HG02623 (cell line): ENCODE measurements around the gene LARGE2.
A peak's percentile ranks its signal among the peaks of the same experiment; 100 is the strongest.

Experiments used
- ATAC-seq: cut with Tn5 transposase; IDR thresholded peaks from one replicate; pipeline ENCODE4 v1.9.1; 2021; ENCODE audit warnings: moderate library complexity; ENCODE audit not compliant: unreplicated experiment

Gene LARGE2

DNA sequence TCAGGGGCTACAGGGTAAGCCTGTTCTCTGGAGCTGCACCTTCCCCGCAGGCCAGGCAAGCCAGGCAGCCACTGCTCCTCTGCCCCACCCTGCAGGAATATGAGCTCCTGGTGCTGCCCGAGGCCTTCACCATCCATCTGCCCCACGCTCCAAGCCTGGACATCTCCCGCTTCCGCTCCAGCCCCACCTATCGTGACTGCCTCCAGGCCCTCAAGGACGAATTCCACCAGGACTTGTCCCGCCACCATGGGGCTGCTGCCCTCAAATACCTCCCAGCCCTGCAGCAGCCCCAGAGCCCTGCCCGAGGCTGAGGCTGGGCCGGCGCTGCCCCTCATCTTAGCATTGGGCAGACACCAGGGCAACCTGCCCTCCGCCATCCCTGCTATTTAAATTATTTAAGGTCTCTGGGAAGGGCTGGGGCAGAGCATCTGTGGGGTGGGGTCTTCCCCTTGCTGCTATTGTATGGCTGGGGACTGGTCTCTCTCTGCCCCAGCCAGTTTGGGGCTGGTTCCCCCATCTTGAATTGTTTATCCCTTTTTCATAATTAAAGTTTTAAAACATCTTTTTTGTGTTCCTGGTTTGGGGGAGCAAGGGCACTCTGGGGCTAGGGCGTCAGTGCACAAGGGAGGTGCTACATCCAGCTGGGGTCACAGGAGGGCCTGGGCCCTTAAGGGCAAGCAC lies 6.2 kb downstream of the LARGE2 start:
- no peak for ATAC-seq

DNA sequence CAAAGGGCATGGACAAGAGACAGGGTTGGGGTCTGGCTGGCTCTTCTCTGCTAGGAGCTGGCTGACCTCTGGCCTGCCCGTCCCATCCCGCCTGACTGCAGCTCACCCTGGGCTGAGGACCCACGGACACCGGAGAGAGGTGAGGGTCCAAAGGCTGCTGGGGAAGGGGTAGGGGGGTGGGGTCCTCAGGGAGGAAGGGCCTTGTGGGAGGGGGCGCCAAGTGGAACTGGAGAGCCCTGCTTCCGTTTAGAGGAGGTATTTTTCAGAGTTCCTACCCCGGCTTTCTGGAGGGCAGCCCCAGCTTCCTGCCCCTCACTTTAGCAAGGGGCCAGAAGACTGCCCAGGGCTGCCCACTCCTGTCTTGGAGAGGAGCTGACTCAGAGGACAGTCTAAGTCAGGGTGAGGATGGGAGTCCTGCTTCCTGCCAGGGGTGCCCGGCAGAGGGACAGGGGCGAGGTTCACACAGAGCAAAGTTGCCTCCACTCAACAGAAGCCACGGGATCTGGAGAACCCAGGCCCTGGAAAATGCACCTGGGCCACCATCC lies 7.1 kb downstream of the LARGE2 start:
- no peak for ATAC-seq

DNA sequence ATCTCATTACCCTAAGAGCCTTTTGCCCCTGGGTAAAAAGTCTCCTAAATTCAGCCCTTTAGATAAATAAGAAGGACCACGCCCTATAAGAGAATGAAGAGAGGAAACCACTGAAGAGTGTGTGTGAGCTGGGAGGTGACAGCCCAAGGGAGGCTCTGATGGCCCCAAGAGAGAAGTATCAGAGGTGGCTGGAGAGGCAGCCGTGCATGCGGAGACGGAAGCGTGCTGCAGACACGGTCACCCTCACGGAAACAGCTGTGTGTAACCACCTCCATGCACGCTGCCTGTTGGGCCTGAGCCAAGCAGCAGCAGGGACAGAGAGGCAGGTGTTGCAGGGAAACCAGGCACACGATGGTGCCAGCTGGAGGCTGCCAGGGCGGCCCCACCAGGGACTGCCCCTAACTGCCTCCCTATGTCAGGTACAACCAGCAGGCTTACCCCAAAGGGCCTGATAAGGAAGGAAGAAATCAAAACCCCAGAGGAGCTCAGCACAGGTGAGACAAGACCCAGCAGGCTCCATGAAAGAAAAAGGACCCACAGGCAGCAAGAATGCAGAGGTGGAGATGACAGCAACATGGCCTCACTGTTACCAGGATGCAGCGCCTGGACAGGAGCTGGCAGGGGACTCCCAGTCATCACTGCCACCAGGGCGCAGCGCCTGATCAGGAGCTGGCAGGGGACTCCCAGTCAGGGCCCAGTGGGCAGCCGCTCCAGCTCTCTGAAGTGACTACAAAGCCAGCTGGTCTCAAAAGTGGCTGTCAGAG lies 7.8 kb downstream of the LARGE2 start:
- ATAC-seq = peak; percentile 90

DNA sequence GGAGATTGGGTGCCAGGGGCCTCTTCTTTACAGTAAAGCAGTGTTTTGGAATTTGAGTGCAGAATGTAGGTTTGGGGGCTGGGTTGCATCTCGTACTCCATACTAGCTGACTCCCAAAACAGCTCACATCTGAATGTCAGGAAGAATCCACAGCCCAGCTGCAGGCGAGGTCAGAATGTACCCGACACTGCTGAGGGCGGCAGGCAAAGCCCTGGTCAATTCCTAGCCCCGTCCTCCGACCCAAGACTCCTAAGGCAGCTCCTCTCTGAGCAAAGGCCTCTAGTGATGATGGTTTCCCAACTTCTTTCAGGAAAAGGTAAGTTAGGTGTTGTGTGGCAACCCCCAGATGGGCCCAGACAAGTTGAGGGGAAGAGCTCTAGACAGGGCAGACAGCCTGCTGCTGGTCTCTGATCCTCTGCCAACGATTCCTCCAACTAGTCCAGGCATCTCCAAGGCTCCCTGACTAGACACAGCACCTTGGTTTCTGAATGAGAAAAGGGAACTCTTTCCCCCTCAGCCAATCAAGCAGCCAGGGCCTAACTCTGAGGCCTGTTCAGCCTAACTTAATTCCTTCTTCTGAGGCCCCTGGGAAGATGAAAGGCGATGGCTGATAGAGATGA lies 8.6 kb downstream of the LARGE2 start:
- no peak for ATAC-seq

DNA sequence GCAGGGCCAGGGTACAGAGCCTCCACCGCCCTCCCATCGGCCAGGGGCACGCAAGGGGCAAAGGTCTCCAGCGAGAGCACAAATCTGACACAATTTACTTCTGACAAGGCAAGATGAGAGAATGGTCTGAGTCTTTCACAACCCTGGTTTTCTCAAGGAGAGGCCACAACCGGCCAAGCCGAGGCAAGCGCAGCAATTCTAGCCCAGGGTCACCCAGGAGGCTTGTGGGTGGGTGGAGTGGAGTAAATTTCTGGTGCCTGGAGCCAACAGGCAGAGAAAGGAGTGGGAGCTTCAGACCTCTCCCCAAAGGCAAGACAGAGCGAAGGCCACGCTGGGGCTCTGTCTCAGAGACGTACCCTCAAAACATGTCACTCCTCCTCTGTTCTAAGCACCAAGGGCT lies 9.3 kb downstream of the LARGE2 start:
- ATAC-seq = no peak

DNA sequence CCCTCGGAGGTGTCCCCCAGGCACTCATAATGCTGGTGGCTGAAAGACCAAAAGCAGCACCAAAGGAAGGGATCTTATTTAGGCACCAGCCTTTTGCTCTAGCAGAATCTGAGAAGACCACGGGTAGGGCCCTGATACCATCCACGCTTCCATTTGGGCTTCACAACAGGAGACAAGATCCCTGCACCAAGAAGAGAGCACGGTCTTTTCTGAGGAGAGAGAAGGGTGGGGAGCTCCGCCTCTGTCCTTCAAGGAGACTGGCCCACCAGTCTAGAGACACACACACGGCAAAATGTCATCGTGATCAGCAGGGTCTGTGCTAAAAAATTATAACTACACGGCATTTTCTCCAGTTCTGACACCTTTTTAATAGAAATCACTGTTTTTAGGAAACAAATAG lies 9.8 kb downstream of the LARGE2 start:
- ATAC-seq = no peak

DNA sequence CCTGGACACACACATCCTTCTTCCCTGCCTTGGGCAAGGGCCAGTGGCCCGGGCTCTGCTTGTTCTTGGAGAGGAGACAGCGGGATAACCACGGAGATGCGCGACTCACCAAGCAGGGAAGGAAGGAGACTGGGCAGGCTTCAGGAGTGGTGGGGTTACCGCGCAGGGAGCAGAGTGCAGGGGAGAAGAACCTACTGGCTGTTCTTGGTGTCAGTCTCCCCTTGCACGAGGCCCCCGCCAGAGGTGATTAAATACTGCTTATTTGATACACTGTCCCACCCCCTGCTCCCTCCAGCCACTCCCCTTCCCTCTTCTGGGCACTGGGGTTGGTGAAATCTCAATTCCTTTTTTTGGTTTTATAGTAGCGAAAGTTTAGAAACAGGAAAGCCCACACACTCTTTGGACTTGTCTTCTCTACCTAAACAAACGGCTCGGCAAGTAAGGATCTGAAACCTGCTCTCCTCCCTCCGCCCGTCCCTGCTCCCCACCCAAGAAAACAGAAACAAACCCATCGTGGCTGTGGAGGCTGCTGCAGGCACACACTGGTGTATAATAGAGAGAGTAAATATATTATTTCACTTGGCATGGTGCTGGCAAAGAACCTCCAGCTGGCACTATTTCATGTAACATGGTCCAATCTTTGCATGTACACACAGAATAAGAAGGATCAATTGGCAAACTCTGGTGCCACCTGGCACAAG lies 10.8 kb downstream of the LARGE2 start:
- no peak for ATAC-seq

DNA sequence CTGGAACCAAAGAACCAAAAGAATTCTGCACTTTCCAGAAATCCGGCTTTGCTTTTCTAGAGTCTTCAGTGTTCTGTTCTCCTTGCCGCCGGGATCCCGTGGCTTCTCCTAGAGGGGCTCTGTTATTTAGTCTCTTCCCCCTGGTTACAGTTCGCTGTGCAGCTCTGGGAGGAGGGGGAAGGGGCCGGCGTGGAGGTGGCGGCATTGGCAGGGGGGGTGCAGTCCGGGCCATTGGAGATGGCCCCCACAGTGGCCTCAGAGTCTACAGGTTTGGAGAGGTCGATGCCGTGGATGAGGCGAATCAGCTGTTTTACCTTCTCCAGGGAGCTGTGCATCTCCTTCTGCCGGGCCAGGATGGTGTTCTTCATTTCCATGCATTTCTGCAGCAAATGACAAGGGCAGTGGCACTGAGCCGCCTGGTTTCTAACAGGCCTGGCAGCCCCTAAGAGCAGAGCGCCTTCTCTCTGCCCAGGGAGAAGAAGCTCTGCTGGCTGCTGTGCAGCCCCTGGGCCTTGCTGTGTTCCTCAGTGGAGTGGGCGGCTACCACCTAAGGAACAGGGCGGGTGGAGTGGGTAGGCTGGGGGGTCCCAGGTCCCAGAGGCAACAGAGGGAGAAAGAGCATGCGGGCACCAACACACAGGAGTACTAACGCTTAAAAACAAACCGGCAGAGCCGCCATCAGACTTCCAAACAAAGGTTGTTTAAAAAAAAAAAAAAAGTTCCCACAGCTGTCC lies 11.6 kb downstream of the LARGE2 start:
- ATAC-seq = no peak

DNA sequence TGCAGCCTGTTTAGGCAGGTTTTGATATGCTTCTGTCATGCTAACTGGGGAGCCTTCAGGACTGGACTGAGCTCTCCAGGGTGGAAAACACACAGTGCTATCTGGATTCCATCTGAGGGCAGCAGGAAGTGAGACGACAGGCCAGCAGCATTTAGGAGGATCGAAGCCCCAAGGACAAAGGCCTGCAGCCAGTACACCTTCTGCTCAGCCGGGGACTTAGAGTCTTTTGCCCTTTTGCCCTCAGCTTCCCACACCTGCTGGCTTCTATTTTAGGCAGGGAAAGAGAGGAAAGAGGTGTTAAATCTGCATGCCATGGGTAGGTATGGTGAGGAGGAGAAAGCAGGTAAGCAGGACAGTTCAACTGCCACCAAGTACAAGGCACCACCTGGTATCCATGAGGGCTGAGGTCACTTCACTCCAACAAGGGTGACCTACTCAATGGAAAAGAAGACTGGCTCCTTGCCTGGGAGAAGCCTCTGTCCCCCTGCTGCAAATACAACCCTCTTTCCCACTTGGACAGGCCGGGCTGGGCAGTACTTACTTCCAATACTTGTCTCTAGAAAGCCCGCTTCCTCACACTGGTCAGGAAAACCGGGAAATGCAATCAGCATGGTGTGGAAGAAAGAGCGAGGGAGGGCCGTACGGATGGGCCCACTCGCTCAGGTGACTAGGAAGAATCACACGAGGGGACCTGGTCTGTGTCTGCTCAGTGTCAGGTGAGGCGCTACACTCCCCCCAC lies 12.3 kb downstream of the LARGE2 start:
- no peak for ATAC-seq

DNA sequence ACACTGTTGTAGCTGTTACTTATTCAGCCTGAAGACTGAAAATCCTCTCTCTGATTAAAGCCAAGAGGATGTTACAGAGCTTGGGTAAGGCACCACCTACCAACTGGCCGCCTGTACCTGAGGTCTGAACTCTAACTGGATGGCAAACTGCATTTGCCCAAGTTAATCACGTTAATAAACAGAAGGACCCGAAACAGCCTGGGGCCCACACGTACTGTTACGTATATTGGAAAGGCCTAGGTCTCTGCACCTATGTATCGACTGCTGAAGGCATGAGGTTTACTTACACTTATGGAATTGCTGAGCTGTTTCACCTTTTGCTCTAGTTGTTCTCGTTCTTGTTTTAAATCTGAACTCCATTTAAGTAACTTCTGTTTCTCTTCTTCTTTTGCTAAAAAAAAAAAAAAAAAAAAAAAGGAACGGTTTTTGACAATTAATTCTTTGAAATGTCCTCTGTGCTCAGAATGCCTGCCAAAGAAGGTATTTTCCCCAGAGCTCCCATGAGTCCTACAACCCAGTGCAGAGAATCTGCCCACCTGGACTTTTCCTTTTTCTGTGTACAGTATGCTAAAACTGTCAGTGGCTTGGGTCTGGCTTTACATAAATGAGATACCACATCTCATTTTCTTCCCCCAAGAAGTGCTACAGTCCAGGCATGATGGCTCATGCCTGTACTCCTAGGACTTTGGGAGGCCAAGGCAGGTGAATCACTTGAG lies 13.1 kb downstream of the LARGE2 start:
- ATAC-seq = no peak

DNA sequence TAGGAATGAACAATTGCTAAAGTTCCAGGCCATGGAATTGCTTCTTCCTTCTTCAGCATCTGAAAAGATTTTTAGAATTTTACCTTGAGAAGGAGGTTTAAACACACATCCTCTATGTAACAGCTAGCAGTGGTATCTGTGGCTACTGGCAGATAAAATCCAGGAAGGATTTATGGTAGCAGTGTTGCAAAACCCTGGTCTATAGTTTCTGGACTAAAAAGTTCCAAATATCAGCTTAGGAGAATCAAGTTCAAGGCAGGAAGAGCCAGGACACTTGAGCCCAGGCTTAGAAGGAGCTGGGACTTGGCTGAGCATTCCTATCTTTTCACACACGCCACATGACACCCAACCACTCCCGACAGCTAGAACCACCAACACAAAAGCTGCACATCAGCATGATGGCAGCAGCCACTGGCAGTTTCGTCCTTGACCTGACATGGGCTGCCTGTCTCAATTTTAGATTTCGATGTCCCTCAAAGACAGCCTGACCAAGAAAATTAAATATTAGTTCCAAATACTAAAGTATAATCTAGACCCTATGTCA lies 14.1 kb downstream of the LARGE2 start:
- no peak for ATAC-seq

DNA sequence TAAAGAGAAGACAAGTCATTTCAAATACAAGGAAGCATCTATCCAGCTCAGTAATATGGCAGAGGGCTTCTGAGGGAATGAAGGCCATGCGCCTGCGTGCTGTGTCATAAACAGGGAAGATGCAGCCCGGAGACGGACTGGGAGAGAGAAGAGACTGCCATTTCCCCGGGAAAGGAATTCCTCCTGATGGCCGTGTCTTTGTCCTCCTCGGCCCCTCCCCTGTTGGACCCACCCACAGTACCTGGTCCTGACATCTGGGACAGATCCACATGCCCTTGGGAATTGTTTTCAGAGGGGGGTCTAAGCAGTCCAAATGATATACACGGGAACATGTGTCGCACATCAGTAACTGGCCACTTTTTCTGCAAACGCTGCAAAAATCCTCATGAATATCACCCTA lies 15.5 kb downstream of the LARGE2 start:
- ATAC-seq = no peak

DNA sequence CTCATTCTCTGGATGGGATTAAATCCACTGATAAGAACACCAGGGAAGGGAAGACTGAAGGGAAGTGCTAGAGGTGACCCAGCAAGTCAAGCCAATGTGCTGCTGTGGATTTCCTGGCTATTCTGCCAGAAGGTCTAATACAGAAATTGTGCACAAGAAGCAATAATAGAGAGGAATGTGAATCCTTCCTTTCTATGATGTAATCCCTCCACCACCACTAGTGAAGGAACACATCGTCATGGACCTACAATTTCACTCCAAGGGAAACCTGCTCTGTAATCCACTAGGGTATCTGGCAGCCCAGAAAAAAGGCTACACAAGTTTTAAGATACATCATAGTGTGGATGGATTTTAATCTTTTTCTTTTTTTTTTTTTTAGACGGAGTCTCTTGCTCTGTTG lies 17.4 kb downstream of the LARGE2 start:
- no peak for ATAC-seq

DNA sequence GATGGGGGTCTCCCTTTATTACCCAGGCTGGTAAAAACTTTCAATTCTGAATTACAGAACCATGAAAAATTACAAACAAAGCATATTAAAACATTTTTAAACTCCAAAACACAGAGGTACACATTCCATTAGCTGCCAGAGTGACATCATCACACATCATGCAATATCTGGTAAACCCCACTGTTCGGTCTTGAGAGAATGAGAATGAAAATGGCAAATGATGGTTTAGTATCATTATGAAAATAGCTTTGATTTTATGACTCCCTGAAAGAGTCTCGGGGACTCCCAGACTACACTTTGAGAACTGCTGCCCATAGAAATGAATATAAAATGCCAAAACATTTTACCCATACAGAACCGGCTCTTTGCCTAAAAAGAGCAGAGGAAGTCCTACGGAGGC lies 18.8 kb downstream of the LARGE2 start:
- no peak for ATAC-seq

DNA sequence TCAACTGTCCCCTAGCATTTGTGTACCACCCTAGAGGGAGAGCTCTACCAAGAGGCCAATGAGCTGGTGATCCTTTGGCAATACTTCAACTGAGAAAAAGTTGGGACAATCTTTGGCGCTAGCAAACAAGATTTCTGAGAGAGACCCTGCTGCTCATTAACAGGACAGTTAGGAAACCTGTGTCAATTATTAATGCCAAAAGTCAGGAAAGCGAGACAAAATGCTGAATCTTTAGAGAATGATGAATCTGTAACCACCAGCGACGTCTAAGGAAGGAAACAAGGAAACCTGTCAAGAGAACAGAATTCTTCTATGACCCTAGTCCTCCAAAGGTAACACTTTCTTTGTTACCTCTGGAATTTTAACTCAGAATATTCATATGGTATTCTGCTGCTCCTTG lies 19.9 kb downstream of the LARGE2 start:
- ATAC-seq = no peak

DNA sequence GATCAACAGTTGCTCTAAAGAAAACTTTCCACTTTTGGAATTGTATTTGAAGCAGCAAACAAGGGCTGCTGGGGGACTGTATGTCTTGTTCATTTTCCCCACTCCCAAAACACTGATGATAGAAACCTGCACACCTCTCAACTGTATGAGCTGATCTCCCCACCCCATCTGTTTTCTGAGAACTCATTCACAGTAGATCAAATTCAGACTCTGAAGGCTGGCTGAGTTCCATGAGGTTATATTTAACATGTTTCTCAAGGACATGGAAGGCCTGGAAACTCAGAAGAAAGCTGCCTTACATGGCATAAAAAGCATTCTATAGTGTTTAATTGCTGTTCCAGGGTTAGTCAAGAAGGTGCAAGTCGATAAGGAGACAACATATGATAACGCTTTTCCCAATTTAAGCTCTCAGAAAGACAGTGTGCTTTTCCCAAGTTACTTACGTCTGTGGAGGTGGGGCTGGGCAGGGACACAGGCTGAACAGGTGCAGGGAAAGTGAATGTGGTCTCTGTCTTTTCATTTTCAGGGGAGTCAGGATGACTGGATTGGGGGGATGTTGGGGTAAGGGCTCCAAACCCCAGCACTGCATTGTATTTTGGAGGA lies 23.0 kb downstream of the LARGE2 start:
- no peak for ATAC-seq

DNA sequence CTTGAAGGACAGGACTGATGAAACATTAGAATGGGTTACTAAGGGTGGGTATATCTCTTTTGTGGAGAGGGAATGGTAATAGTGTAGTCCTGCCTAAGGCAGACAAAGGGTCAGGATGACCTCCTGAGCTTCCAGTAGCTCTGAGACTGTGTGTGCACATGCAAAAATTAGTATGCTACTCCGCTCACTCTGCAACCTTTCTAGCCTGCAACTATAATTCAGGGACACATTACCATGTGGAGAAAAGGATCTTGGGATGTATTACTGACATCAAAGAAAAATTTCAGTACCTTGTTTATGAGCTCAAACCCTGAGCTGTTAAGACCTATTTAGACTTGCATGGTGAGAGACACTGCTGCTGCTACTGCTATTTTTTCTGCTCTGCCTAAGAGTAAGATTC lies 25.4 kb downstream of the LARGE2 start:
- ATAC-seq = no peak

DNA sequence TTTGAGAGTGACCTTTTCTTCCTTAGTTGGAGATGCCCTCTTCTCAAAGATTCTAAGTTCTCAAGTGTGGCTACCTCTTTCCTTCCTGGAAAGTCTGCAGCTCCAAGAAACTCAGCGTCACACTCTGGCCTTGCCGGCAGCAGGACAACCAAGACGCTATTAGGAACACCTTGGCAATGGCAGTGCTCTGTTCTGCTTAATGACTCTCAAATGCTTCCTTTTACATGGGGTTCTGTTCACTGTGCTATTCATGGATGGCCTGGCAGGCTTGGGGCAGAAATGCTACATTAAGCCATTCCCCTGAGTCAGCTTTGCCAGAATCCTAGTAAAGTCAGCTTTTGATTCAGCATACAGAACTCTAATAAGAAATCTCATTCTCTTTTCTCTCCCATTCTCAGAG lies 25.9 kb downstream of the LARGE2 start:
- ATAC-seq = no peak

DNA sequence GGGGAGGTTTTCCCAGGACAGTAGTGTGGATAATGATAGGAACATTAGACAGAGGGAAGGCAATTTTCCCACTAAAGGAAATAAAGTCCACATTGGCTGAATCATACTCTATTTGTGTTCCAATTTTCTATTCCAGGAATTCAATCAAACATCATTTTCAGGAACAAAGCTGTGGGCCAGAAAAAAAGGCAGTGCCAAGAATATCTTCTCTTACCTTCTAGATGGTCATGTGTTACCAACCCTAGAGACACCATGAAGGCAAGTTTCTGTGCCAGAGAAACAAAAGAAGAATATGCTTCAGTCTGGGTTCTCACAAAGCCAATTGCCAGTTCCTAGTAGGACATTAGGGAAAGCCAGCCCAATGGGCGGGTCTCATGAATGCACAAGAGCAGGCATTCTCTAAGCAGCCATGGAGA lies 27.5 kb downstream of the LARGE2 start:
- no peak for ATAC-seq
